NCI-H2171 treated with DMSO at 0.1 percent for 48 hours (cell line): ENCODE data around the gene RNF224.
A peak's percentile ranks its signal among the peaks of the same experiment; 100 is the strongest.

Experiments
- DNase-seq: peaks from one replicate; lab custom pipeline; 2025; lab: John Stamatoyannopoulos, UW

The RNF224 gene

DNA sequence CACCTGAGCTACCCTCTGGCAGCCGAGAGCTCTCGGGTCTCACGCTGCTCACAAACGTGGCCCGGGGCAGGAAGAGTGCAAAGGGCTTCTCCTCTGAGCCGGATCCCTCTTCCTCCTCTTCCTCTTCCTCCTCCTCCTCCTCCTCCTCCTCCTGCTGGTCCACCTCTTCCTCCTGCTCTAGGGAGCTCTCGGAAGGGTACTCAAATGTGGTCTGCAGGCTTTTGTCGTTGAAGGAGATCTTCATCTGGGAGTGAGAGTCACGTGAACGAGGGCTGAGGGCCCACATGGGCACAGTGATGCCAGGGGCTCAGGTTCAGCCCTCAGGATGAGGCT lies 34.9 kb upstream of the RNF224 start:
- DNase-seq = no peak

DNA sequence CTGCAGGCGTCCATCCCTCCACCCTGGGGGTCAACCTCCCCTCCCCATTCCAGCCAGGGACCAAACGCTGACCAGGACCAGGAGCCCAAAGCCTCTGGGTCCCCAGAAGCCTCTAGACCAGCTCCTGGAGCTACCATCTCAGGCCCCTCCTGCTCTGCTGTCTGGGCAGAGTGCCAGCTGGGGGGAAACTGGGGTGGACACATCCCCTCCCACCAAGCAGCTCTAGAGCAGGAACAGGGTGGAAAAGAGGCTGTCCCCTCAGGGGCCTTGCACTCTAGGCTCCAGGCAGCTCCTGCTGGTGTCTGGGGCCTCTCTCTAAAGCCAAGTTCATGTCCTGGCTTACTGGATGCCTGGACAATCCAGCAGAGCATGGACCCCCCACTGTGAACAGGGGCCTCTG lies 34.4 kb upstream of the RNF224 start:
- no peak for DNase-seq

DNA sequence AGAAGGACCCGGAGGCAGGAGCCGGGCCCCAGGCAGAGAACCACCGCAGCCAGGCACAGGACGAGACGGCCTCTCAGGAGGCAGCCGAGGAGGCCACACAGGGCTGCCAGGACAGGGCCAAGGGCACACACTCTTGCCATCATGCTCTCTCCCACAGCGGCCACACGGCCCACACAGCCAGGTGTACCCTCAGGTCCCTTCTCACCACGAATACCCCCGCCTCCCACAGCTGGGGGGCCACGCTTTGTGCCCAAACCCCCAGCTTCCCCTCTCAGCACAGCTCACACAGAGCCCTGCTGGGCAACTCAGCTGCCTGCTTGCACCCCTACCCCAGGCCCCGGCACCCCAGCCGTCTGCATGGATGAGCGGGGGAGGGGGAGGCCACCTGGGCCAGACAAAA lies 33.5 kb upstream of the RNF224 start:
- DNase-seq = peak; percentile 51

DNA sequence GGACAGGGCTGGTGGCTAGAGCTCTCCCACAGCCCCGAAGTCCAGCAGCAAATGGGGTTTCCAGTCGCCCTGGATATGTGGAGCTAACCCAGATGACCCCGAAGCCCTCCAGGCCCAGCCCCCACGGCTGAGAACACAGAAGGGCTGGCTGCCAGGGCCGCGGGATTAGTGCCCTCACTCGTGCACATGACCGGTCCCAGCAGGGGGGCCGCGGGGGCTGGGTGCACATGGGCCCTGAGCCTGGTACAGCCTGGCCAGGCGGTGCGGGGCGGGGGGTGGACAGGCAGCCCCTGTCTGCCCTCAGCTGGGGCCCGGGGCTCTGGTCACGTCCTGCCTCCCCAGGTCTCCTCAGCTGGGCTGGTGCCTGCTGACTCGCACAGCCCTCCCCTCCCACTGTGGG lies 32.9 kb upstream of the RNF224 start:
- peak; percentile 47 for DNase-seq

DNA sequence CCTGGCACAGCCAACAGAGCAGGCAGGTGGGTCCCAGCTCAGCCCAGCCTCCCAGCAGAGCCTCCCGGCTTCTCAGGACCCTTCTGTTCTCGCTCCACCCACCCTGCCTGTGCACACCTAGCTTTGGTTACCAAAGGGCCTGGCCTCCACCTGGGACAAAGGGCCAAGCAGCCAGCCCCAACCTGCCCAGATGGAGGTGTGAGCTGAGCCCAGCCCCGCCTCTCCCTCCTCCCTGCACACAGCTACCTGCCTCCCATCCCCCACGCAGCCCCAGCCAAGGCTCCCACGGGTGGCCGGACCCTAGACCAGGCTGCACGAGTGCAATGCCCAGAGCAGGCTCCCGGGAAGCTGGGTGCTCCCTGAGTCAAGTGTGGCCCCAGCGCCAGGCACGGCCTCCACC lies 32.4 kb upstream of the RNF224 start:
- peak; percentile 89 for DNase-seq

DNA sequence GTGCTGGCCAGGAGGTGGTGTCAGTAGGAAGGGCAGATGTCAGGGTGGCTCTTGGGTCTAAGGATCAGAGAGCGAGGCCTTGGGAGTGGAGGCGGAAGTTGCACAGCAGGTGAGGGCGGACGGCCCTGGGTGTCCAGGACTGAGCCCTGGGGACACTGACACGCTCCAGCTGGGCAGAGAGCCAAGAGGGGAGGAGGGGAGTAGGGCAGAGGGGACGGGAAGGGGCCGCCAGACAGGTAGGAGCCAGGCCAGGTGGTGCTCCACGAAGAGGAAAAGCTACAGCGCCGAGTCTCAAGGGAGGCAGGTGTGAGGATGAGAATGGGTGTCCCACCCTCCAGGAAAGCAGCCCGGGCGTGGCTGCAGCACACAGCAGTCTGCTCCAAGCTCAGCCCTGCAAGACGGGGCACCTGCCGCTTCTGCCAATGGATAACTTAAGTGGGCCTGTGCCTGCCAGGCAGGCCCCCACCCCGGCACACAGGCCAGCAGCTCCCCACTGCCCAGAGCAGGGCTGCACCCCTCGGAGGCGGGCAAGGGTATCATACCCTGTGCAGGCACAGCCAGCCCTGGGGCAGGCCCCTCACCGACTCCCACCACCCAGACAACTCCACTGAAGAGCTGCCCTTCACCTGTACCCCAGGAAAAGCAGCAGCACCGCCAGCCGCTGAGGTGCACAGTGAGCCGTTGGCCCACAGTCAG lies 31.6 kb upstream of the RNF224 start:
- DNase-seq = peak; percentile 100

DNA sequence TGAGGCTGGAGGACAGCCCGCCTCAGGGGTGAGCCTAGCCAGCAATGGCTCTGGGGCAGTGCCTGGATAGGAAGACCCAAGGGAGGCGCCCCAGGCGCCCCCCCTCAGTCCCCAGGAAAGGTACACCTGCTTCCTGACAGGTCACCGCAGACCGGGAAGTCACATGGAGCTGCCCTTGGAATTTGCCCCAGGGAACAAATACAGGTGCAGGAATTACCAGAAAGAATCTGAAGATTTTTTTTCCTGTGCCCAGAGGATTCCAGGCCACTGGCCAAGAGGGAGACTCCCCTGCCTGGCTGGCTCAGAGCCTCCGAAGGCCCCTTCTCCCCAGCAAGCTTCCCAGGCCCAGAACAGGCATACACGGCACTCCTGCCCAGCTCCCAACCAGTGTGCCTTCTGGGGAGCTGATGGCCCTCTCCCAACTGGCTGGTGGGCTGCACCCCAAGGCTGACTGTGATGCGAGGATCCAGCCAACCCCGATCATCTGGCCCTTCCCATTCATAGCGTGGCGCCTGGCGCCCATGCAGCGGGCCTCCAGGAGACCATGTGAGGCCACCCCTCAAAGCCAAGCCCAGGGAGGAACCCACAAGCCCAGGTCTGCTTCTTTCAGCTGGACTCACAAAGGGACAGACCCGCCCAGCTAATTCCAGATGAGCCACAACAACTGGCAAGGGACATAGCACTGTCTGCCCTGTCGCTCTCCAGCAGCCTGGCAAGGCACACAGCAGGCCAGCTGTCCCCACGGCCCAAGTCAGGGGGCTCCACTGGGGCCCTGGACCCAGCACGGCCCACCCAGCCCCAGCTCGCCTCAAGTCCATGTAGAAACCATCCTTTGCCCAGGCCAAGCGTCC lies 29.0 kb upstream of the RNF224 start:
- DNase-seq = no peak

DNA sequence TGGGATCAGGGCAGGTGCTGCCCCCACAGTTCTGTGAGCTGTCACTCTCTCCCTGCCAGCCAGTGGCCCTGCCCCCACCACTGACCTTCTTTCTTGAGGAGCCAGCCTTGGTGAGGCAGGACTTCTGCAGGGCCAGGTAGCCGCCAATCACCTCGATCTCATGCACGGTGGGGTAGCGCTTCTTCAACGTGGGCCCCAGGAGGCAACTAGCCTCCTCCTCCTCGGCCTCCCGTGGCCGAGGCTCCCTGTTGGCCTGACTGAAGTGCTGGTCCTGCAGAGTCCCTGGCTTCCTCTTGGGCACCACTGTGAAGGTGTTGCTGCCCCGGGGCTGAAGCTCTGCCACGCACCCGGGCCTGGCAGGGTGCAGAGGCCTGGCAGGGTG lies 28.4 kb upstream of the RNF224 start:
- DNase-seq = no peak

DNA sequence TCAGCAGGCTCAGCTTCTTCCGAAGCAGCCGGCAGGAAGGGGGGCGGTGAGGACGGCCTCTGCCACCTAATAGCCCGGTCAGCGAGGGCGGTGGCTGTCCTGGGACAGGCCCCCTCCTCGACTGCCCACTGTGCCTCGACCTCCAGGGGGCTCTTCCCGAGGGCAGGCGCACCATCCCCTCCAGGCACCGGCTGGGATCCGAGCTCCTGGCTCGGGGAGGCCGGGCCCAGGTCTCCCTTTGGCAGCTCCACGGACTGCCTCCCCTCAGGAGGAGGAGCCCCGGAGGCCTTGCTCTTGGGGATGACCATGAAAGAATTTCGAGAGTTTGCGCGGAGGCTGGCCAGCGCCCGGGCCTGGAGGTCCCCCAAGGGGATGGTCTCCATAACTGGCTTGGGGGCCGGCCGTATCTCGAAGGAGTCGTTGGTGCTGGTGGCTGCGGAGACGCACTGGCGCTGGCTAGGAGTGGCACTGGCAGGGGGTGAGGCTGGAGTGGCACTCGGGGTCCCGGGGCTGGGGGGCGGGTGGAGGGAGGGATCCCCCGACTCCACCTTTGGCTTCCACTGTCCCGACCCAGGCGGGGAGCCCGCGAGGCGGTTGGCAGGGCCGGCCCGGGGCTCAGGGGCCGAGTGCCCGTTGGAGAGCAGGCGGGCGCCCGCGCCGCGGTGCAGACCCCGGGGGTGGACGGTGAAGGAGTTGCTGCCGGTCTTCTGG lies 27.7 kb upstream of the RNF224 start:
- no peak for DNase-seq

DNA sequence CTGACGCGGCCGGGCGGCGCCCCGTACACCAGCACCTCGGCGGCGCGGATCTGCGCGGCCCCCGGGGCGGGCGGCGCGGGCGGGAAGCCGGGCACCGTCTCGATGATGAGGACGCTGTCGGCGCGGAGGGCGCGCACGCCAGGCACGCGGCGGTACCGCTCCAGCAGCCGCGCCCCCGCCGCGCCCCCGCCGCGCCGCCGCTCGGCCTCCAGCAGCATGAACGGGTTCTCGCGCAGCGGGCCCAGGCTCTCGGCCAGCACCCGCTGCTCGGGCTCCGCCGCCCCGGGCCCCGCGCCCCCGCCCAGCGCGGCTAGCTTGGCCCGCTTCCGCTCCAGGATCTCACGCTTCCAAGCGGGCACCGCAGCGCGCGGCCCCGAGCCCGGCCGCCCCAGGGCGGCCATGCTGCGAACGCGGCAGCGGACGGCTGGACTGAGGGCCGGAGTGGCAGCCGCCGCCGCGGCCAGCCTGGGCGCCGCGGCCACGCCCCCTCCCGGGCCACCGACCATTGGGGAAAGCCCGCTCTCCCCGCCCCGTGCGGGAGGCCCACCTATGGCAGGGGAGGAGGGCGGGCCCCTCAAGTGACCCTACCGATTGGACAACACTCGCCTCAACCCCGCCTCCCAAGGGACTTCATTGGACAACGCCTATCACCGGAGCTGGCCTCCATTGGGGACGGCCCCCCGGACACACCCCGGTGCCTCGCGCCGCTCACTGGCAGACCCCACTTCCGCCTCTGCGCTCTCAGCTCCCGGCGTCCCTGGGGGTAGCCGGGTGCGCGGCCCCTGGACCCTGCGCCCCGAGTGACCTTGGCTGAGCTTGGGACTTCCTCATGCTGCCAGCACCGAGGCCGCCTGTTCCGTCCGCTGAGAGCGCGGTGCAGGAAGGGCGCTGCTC lies 26.7 kb upstream of the RNF224 start, which contains the start of gene TPRN:
Gene TPRN (minus strand): TSS at position 431 of the 894 bp plus-strand sequence. CDS start 30 bp downstream, at position 401.
- DNase-seq = peak; percentile 100

DNA sequence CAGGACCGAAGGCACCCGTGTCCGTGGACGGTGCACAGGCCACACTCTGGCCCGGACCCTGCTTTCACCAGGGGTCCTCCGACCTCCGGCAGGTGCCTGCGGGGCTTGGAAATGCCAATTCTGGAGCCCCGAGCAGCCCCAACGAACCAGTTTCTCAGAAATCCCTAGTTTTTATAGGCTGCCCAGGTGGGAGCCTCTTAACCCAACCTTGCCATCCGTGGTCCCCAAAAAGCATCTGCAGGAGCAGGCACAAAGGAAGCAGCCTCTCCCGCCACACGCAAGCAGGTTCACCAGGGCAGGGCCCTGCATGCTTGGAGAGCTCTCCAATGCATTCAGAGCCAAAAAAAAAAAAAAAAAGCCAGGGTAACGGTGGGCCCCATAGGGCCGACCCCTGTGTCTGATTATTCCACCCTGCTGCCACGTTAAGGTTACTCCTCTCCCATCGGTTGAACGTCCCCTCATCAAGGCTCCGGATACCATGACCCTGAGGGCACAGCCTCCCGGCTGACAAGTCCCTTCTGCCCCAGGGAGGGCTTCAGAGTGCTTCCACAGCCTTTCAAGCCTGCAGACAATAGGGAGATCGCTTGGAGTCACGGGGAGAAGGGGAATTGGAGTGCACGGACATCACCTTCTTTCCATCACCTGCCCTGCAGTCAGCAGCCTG lies 26.0 kb upstream of the RNF224 start:
- DNase-seq = no peak

DNA sequence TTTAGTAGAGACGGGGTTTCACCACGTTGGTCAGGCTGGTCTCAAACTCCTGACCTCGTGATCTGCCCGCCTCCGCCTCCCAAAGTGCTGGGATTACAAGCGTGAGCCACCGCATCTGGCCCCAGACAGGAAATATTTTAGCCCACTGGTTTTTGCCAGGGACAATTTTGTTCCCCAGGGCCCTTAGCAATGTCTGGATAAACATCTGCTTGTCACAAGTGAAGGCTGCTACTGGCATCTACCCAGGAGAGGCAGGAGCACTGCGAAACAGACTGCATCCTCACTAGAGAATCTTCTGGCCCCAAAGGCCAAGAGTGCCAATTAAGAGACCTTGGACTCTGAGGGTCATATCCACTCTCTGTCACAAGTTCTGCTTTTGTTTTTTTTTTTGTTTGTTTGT lies 24.3 kb upstream of the RNF224 start:
- DNase-seq = no peak

DNA sequence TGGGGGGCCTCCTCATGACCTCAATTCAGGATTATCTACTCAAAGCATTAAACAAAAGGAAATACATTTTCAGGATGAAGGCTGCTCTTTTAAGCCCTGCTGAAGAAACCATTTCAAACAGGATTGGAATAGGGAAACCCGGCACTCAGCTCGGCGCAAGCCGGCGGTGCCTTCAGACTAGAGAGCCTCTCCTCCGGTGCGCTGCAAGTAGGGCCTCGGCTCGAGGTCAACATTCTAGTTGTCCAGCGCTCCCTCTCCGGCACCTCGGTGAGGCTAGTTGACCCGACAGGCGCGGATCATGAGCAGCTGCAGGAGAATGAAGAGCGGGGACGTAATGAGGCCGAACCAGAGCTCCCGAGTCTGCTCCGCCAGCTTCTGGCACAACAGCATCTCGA lies 22.6 kb upstream of the RNF224 start:
- DNase-seq = no peak

DNA sequence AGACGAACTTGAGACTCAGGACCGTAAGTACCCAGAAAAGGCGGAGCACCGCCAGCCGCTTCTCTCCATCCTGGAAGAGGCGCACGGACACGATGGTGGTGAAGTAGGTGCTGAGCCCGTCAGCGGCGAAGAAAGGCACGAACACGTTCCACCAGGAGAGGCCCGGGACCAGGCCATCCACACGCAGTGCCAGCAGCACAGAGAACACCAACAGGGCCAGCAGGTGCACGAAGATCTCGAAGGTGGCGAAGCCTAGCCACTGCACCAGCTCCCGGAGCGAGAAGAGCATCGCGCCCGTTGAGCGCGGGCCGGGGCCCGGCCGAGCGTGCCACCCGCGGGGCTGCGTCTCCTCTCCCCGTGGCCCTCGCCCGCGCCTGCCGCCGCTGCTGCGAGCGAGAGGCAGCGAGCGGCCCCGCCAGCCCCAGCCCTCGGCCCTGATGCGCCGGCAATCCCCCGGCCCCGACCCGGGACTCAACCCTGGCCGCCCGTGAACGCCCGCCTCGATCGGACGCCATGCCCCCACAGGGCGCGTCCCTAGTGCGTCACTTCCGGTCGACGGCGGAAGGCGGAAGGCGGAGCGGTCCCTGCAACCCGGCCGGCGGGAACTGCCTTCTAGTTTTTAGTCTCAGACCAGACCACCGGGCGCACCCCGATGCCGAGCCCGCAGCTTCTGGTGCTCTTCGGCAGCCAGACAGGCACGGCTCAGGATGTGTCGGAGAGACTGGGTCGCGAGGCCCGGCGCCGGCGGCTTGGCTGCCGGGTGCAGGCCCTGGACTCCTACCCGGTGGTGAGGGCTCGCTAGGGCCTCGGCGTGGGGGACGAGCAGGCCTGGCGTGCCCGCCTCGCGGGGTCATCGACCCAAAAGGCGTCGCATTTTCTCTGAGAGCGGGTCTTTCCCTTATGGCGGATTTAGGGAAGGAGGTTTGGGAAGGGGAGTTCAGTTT lies 21.9 kb upstream of the RNF224 start, which contains the start of the genes NDOR1 and TMEM203:
Gene NDOR1 (plus strand): TSS at position 575 of the 944 bp plus-strand sequence. CDS start 78 bp downstream, at position 653.
Gene TMEM203 (minus strand): TSS at position 523 of the 944 bp plus-strand sequence. CDS start 234 bp downstream, at position 289.
- DNase-seq = peak; percentile 89

DNA sequence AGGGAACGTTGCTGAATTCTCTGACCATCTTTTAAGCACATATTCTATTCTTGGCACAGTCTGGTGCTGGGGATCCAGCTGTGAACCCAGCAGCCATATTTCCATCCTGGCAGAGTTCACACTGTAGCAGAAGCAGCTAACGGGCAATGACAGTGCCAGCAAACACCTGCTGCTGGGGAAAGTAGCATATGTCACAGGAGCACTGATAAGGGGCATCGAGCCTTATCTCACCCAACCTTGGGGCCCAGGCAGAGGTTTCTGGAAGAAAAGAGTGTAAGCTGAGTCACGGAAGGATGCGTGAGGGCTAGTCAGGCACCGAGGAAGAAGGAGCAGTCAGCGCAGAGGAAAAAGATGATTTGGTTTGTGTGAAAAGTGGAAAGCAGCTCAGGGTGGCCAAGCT lies 20.7 kb upstream of the RNF224 start:
- no peak for DNase-seq

DNA sequence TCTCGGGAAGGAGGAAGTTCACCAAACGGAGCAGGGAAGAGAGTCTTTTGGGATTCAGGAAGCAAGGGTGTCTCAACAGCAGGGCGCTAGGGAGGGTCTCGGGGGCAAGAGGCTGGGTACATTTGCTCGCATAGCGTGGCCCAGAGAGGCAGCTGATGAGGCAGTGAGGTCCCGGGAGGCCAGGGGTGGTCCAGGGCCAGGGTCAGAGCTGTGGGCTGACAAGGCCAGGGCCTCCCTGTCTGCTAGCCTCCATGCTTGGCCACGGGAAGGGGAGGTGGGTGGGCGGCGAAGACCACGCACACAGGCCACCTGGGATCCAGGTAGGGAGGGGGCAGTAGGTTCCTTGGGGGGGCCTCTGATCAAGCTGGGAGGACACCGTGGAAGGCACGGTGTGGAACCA lies 15.8 kb upstream of the RNF224 start:
- DNase-seq = no peak

DNA sequence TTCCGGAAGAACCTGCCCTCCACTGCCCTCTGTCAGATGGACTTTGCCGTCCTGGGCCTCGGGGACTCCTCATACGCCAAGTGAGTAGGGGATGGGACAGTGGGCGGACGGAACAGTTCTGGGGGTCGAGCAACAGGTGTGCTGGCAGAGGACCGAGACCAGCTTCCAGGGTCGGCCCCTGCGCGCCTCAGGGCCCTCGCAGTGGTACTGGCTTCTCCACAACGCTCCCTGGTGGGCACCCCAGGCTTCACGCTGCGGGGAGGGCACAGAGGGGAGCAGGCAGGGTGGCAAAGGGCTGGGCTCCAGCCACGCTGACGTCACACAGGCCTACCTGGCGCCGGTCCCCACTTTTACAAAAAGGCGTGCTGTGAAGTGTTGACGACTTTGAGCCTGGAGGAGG lies 14.8 kb upstream of the RNF224 start:
- DNase-seq = no peak

DNA sequence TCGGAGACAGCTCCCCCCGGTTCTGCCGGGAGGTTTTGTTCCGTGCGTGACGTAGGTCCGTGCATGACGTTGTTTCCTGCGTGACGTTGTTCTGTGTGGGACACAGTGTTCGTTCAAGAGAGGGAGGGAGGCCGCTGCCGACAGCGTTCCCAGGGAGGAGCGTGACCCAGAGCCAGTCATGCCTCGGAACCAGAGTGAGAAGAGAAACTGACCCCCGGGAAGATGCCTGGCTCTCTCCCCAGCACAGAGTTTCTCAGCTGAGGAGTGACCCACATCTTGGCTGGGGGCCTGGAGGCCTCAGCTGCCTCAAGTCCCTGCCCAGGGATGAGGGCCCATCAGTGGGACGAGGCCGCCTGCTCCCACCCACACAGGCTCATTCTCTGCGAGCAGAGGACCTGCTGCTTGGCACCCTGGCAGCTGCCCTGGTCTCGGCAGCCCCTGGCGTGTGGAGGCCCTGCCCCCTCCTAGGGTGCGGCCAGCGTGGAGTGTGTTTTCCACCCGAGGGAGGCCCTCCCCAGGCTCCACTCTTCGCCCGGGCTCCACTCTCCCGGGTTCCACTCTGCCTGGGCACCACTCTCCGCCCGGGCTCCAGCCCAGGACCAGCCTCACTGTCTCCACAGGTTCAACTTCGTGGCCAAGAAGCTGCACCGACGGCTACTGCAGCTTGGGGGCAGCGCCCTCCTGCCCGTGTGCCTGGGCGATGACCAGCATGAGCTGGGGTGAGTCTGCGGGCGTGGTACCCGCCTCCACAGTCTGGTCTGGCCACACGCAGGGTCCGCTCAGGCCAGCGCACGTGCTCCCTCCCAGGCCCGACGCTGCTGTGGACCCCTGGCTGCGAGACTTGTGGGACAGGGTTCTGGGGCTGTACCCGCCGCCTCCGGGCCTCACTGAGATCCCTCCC lies 13.9 kb upstream of the RNF224 start:
- no peak for DNase-seq

DNA sequence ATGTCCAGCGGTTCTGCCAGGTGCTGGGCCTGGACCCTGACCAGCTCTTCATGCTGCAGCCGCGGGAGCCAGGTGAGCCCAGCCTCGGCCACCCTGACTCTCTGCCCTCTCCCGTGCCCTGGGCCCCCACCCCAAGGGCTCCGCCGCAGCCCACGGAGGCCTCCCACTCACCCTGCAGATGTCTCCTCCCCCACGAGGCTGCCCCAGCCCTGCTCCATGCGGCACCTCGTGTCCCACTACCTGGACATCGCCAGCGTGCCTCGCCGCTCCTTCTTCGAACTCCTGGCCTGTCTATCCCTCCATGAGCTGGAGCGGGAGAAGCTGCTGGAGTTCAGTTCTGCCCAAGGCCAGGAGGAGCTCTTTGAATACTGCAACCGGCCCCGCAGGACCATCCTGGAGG lies 12.7 kb upstream of the RNF224 start:
- no peak for DNase-seq
